A549 (cell line): ENCODE measurements around the gene ZSWIM1. TPM values are rescaled to one million over a fixed set of nuclear protein-coding genes. Genes with fewer than 3 reads are reported as not detected.

ENCODE experiments used
- CHD2 ChIP-seq: fragments of 150-350 bp; IDR thresholded peaks from 2 replicates; pipeline ENCODE4 v1.6.1; 2014; ENCODE audit warnings: low read length; ENCODE audit not compliant: partially characterized antibody
- EHF ChIP-seq: fragments of 250-450 bp; sonication (Bioruptor Pico); IDR thresholded peaks from 2 replicates; pipeline ENCODE4 v1.5.0; 2020; ENCODE audit warnings: mild to moderate bottlenecking
- ESRRA ChIP-seq: fragments of 150-350 bp; IDR thresholded peaks from 2 replicates; pipeline ENCODE4 v1.6.1; 2014; ENCODE audit warnings: mild to moderate bottlenecking, low read length, borderline replicate concordance
- FOSB ChIP-seq: fragments of 250-450 bp; sonication (Bioruptor Pico); IDR thresholded peaks from 2 replicates; pipeline ENCODE4 v1.5.0; 2020; ENCODE audit warnings: mild to moderate bottlenecking, moderate library complexity
- FOSL2 ChIP-seq, 2 experiments: fragments of 450-650 bp in 1 of 2; fragments of >200 bp in 1 of 2; sonication (Bioruptor Twin) in 1 of 2; formaldehyde crosslinking; IDR thresholded peaks; 2 replicates each; pipeline versions ENCODE4 v1.5.0 to v1.6.1; 2016 to 2020; ENCODE audit warnings: mild to moderate bottlenecking in 1 of 2, moderate library complexity in 1 of 2
- HOXA7 ChIP-seq: fragments of 250-450 bp; sonication (Bioruptor Pico); IDR thresholded peaks from 2 replicates; pipeline ENCODE4 v1.5.0; 2020; ENCODE audit warnings: mild to moderate bottlenecking, moderate library complexity
- HOXB13 ChIP-seq: fragments of 250-450 bp; sonication (Bioruptor Pico); IDR thresholded peaks from 2 replicates; pipeline ENCODE4 v1.5.0; 2020; ENCODE audit warnings: low read depth, mild to moderate bottlenecking, moderate library complexity
- JUN ChIP-seq, 2 experiments: fragments of >200 bp; sonication (Bioruptor Twin); formaldehyde crosslinking; IDR thresholded peaks; 2 replicates in 1 of 2; 3 replicates in 1 of 2; pipeline ENCODE4 v1.6.1; 2016 to 2017
- KDM5A ChIP-seq: fragments of 200-600 bp; sonication (generic); IDR thresholded peaks from 2 replicates; pipeline ENCODE4 v1.6.1; 2016; ENCODE audit warnings: antibody characterized with exemption, mild to moderate bottlenecking
- MAFK ChIP-seq: fragments of 450-650 bp; IDR thresholded peaks from 2 replicates; pipeline ENCODE4 v1.6.1; 2014; ENCODE audit not compliant: partially characterized antibody
- MAZ ChIP-seq: fragments of 150-350 bp; IDR thresholded peaks from 2 replicates; pipeline ENCODE4 v1.6.1; 2014; ENCODE audit warnings: antibody characterized with exemption, low read depth, low read length, borderline replicate concordance
- MYC ChIP-seq: IDR thresholded peaks from 2 replicates; pipeline ENCODE4 v1.6.1; 2012; ENCODE audit warnings: mild to moderate bottlenecking, inconsistent platforms, low read length, improper control_type of control experiment, borderline replicate concordance
- NR3C1 ChIP-seq: fragments of >200 bp; sonication (Bioruptor Twin); formaldehyde crosslinking; IDR thresholded peaks from 3 replicates; pipeline ENCODE4 v1.6.1; 2017
- PHF8 ChIP-seq: fragments of 200-600 bp; sonication (generic); IDR thresholded peaks from 2 replicates; pipeline ENCODE4 v1.6.1; 2016; ENCODE audit warnings: low read depth, mild to moderate bottlenecking, antibody characterized with exemption, moderate library complexity, borderline replicate concordance
- POLR2A ChIP-seq: IDR thresholded peaks from 2 replicates; pipeline ENCODE4 v1.6.1; 2012; ENCODE audit warnings: mild to moderate bottlenecking, low read length
- RFX5 ChIP-seq: fragments of 450-650 bp; IDR thresholded peaks from 2 replicates; pipeline ENCODE4 v1.7.1; 2014; ENCODE audit warnings: antibody characterized with exemption, mild to moderate bottlenecking, moderate library complexity
- RNF2 ChIP-seq: fragments of 200-600 bp; sonication (generic); IDR thresholded peaks from 2 replicates; pipeline ENCODE4 v1.6.1; 2016; ENCODE audit warnings: low read depth, mild to moderate bottlenecking, antibody characterized with exemption, moderate library complexity, borderline replicate concordance
- SMC3 ChIP-seq: fragments of >200 bp; sonication (Bioruptor Twin); formaldehyde crosslinking; IDR thresholded peaks from 3 replicates; pipeline ENCODE4 v1.6.1; 2018; ENCODE audit warnings: inconsistent platforms
- TP53 ChIP-seq: fragments of 250-450 bp; sonication (Bioruptor Pico); IDR thresholded peaks from 2 replicates; pipeline ENCODE4 v1.5.0; 2021; ENCODE audit warnings: mild to moderate bottlenecking, moderate library complexity
- ZFP36 ChIP-seq: fragments of 450-650 bp; IDR thresholded peaks from 2 replicates; pipeline ENCODE4 v1.6.1; 2014; ENCODE audit warnings: borderline replicate concordance; ENCODE audit not compliant: partially characterized antibody
- ZNF302 ChIP-seq: fragments of 250-450 bp; sonication (Bioruptor Pico); IDR thresholded peaks from 2 replicates; pipeline ENCODE4 v1.9.0; 2021; ENCODE audit warnings: inconsistent platforms, mild to moderate bottlenecking, moderate library complexity
- polyA plus RNA-seq, 4 experiments: library from polyadenylated mRNA; depleted of rRNA in 3 of 4; stranded (reverse); fragments of >200 nt; fragmentation: RNase III in 1 of 4; extraction: RNeasy Plus Mini Kit Qiagen cat#74134 plus additional on column Dnase treatment in 1 of 4; gene quantifications; 2 replicates in 3 of 4; 3 replicates in 1 of 4; pipeline ENCODE4 v1.2.3, GENCODE V29; 2011 to 2017
- TF ChIP-seq, protein P1 (sequence below): fragments of 150-350 bp; IDR thresholded peaks from 2 replicates; pipeline ENCODE4 v1.6.1; 2014; ENCODE audit warnings: low read depth, mild to moderate bottlenecking, low read length
- TF ChIP-seq, protein P2 (sequence below): fragments of 250-450 bp; sonication (Bioruptor Pico); IDR thresholded peaks from 2 replicates; pipeline ENCODE4 v1.5.0; 2020; ENCODE audit warnings: low read depth, mild to moderate bottlenecking, moderate library complexity
- TF ChIP-seq, protein P3 (sequence below): IDR thresholded peaks from 2 replicates; pipeline ENCODE4 v1.6.1; 2012
- TF ChIP-seq, protein P4 (sequence below): fragments of >200 bp; sonication (Bioruptor Twin); formaldehyde crosslinking; IDR thresholded peaks from 2 replicates; pipeline ENCODE4 v1.6.1; 2016
- TF ChIP-seq, protein P5 (sequence below): fragments of 250-450 bp; sonication (Bioruptor Pico); IDR thresholded peaks from 2 replicates; pipeline ENCODE4 v1.5.0; 2021; ENCODE audit warnings: mild to moderate bottlenecking, moderate library complexity, borderline replicate concordance
- TF ChIP-seq, protein P6 (sequence below): fragments of 200-600 bp; sonication (generic); IDR thresholded peaks from 2 replicates; pipeline ENCODE4 v1.6.1; 2016; ENCODE audit warnings: antibody characterized with exemption, mild to moderate bottlenecking, moderate library complexity
- TF ChIP-seq, protein P7 (sequence below): fragments of >200 bp; sonication (Bioruptor Twin); formaldehyde crosslinking; IDR thresholded peaks from 3 replicates; pipeline ENCODE4 v1.5.1; 2016

The ZSWIM1 gene
- polyA plus RNA-seq, 2 of the 4 experiments (the other 2 are of a cell fraction), result 4.7 to 6.6 TPM

DNA sequence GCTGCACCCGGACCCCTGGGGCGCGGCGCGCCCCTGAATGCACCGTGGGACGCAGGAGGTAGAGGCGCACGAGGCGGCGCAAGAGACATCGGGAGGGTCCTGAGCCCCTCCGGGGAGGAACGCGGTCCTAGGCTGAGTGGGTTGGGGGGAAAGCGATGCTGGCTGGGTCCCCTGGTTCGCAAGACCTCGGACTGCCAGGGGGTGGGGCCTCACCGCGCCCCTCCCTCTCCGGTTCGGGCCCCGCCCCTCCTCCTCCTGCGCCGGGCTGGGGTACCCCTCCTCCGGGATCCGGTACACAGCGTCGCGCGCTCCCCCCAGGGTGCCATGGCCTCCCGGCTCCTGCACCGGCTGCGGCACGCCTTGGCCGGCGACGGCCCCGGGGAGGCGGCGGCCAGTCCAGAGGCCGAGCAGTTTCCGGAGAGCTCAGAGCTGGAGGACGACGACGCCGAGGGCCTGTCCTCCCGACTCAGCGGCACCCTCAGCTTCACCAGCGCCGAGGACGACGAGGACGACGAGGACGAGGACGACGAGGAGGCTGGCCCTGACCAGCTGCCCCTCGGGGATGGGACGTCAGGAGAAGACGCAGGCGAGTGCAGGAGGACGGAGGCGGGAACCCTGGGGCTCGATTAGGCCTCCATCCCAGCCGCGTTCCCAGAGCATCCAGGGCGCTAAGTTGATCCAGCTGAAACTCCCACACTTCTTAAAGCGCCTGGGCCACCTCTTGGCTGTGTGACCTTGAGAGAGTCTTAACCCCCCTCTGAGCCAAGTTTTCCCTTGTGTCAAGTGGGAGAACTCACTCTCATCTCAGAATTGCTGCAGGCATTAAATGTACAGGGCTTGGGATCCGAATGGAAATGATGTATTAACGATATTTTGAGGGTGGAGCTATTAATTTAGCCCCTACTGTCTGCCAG, 46.9 kb upstream of the ZSWIM1 start (continued):
- TF ChIP-seq, protein P1, sequence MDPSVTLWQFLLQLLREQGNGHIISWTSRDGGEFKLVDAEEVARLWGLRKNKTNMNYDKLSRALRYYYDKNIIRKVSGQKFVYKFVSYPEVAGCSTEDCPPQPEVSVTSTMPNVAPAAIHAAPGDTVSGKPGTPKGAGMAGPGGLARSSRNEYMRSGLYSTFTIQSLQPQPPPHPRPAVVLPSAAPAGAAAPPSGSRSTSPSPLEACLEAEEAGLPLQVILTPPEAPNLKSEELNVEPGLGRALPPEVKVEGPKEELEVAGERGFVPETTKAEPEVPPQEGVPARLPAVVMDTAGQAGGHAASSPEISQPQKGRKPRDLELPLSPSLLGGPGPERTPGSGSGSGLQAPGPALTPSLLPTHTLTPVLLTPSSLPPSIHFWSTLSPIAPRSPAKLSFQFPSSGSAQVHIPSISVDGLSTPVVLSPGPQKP, result no peak
- TF ChIP-seq EHF (CRISPR knock-in tag) (no peak), POLR2A (peak; percentile 68), MAZ (no peak), RNF2 (no peak), ESRRA (no peak), RFX5 (no peak), HOXA7 (CRISPR knock-in tag) (no peak), PHF8 (peak; percentile 83), FOSB (no peak), NR3C1 (no peak), FOSL2 (IDR thresholded peaks at IDR 0.05) (no peak), FOSL2 (CRISPR knock-in tag; IDR thresholded peaks at IDR 0.05) (no peak), HOXB13 (no peak), ZNF302 (CRISPR knock-in tag) (no peak), ZFP36 (no peak), SMC3 (no peak), MYC (no peak), MAFK (no peak), JUN (IDR thresholded peaks at IDR 0.05) (peak; percentile 65 to 81; a peak in 3 of 5 replicates), KDM5A (no peak), CHD2 (no peak), TP53 (CRISPR knock-in tag) (no peak)
- TF ChIP-seq, protein P2, sequence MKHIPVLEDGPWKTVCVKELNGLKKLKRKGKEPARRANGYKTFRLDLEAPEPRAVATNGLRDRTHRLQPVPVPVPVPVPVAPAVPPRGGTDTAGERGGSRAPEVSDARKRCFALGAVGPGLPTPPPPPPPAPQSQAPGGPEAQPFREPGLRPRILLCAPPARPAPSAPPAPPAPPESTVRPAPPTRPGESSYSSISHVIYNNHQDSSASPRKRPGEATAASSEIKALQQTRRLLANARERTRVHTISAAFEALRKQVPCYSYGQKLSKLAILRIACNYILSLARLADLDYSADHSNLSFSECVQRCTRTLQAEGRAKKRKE (CRISPR knock-in tag), result no peak
- TF ChIP-seq, protein P3, sequence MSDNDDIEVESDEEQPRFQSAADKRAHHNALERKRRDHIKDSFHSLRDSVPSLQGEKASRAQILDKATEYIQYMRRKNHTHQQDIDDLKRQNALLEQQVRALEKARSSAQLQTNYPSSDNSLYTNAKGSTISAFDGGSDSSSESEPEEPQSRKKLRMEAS, result peak; percentile 81
- TF ChIP-seq, protein P4, sequence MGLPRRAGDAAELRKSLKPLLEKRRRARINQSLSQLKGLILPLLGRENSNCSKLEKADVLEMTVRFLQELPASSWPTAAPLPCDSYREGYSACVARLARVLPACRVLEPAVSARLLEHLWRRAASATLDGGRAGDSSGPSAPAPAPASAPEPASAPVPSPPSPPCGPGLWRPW, result no peak
- TF ChIP-seq, protein P5, sequence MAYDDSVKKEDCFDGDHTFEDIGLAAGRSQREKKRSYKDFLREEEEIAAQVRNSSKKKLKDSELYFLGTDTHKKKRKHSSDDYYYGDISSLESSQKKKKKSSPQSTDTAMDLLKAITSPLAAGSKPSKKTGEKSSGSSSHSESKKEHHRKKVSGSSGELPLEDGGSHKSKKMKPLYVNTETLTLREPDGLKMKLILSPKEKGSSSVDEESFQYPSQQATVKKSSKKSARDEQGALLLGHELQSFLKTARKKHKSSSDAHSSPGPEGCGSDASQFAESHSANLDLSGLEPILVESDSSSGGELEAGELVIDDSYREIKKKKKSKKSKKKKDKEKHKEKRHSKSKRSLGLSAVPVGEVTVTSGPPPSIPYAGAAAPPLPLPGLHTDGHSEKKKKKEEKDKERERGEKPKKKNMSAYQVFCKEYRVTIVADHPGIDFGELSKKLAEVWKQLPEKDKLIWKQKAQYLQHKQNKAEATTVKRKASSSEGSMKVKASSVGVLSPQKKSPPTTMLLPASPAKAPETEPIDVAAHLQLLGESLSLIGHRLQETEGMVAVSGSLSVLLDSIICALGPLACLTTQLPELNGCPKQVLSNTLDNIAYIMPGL (CRISPR knock-in tag), result no peak
- TF ChIP-seq, protein P6, sequence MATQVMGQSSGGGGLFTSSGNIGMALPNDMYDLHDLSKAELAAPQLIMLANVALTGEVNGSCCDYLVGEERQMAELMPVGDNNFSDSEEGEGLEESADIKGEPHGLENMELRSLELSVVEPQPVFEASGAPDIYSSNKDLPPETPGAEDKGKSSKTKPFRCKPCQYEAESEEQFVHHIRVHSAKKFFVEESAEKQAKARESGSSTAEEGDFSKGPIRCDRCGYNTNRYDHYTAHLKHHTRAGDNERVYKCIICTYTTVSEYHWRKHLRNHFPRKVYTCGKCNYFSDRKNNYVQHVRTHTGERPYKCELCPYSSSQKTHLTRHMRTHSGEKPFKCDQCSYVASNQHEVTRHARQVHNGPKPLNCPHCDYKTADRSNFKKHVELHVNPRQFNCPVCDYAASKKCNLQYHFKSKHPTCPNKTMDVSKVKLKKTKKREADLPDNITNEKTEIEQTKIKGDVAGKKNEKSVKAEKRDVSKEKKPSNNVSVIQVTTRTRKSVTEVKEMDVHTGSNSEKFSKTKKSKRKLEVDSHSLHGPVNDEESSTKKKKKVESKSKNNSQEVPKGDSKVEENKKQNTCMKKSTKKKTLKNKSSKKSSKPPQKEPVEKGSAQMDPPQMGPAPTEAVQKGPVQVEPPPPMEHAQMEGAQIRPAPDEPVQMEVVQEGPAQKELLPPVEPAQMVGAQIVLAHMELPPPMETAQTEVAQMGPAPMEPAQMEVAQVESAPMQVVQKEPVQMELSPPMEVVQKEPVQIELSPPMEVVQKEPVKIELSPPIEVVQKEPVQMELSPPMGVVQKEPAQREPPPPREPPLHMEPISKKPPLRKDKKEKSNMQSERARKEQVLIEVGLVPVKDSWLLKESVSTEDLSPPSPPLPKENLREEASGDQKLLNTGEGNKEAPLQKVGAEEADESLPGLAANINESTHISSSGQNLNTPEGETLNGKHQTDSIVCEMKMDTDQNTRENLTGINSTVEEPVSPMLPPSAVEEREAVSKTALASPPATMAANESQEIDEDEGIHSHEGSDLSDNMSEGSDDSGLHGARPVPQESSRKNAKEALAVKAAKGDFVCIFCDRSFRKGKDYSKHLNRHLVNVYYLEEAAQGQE, result 0 out of 2 replicates have a peak, but pooled peaks have one; percentile 6
- TF ChIP-seq, protein P7, sequence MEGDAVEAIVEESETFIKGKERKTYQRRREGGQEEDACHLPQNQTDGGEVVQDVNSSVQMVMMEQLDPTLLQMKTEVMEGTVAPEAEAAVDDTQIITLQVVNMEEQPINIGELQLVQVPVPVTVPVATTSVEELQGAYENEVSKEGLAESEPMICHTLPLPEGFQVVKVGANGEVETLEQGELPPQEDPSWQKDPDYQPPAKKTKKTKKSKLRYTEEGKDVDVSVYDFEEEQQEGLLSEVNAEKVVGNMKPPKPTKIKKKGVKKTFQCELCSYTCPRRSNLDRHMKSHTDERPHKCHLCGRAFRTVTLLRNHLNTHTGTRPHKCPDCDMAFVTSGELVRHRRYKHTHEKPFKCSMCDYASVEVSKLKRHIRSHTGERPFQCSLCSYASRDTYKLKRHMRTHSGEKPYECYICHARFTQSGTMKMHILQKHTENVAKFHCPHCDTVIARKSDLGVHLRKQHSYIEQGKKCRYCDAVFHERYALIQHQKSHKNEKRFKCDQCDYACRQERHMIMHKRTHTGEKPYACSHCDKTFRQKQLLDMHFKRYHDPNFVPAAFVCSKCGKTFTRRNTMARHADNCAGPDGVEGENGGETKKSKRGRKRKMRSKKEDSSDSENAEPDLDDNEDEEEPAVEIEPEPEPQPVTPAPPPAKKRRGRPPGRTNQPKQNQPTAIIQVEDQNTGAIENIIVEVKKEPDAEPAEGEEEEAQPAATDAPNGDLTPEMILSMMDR, result no peak
